ENCODE data around the gene CCDC146.

CCDC146 gene

GRCh38 chr7:77253151-77253550, 130.7 kb downstream of the CCDC146 start:
- no peaks in the 10 kb centered on the region for H4K20me1 ChIP-seq (ENCODE audit: low read depth, low read length)
- no peaks in the 10 kb centered on the region for H3K9me3 ChIP-seq (ENCODE audit: insufficient read depth, low read length)
- H3K9me2 ChIP-seq (replicated peaks; ENCODE audit: insufficient read depth, low read length): no peaks in the 10 kb centered on the region
- H3K36me3 ChIP-seq (ENCODE audit: low read length): no peaks in the 10 kb centered on the region
- no peak overlapping the region for H3K4me2 ChIP-seq (ENCODE audit: low read depth, low read length, poor library complexity, severe bottlenecking)
- no peak overlapping the region for H3K9ac ChIP-seq (ENCODE audit: low read length)
- no peaks in the 10 kb centered on the region for H3K27me3 ChIP-seq (ENCODE audit: low read length)
- H3K4me3 ChIP-seq (ENCODE audit: insufficient read depth, low read length, poor library complexity, severe bottlenecking): no peak overlapping the region
- no peak for TF ChIP-seq EZH2phosphoT487 (conservative IDR thresholded peaks at IDR 0.05; ENCODE audit: low read length)
- no peak for TF ChIP-seq CTCF (IDR thresholded peaks at IDR 0.05; ENCODE audit: insufficient read depth, low read length, poor library complexity, severe bottlenecking)
- no peak overlapping the region for H3K27ac ChIP-seq (ENCODE audit: low read depth, low read length)
- H3F3A ChIP-seq (ENCODE audit: insufficient read depth): no peaks in the 10 kb centered on the region
- H2AFZ ChIP-seq (ENCODE audit: low read depth, low read length, severe bottlenecking): no peak overlapping the region
- no peaks in the 10 kb centered on the region for H3K79me2 ChIP-seq (ENCODE audit: insufficient read depth, low read length)

- Histone ChIP-seq H3K9ac (ENCODE audit: low read length) (no peak overlapping the region), H3K27ac (ENCODE audit: low read depth, low read length) (no peak overlapping the region), H2AFZ (ENCODE audit: low read depth, low read length, severe bottlenecking) (no peak overlapping the region), H3K27me3 (ENCODE audit: low read length) (no peaks in the 10 kb centered on the region), H3K9me2 (replicated peaks; ENCODE audit: insufficient read depth, low read length) (no peaks in the 10 kb centered on the region), H3K4me2 (ENCODE audit: low read depth, low read length, poor library complexity, severe bottlenecking) (no peak overlapping the region), H3K4me3 (ENCODE audit: insufficient read depth, low read length, poor library complexity, severe bottlenecking) (no peak overlapping the region), H4K20me1 (ENCODE audit: low read depth, low read length) (no peaks in the 10 kb centered on the region), H3K36me3 (ENCODE audit: low read length) (no peaks in the 10 kb centered on the region), H3F3A (ENCODE audit: insufficient read depth) (no peaks in the 10 kb centered on the region), H3K9me3 (ENCODE audit: insufficient read depth, low read length) (no peaks in the 10 kb centered on the region), H3K79me2 (ENCODE audit: insufficient read depth, low read length) (no peaks in the 10 kb centered on the region)
- TF ChIP-seq CTCF (IDR thresholded peaks at IDR 0.05; ENCODE audit: insufficient read depth, low read length, poor library complexity, severe bottlenecking) (no peak), EZH2phosphoT487 (conservative IDR thresholded peaks at IDR 0.05; ENCODE audit: low read length) (no peak)
Measured at GRCh38 chr7:77254429-77254828, 132.0 kb downstream of the CCDC146 start.

- Histone ChIP-seq H3K9me2 (replicated peaks; ENCODE audit: insufficient read depth, low read length) (no peaks in the 10 kb centered on the region), H3K79me2 (ENCODE audit: insufficient read depth, low read length) (no peaks in the 10 kb centered on the region), H3F3A (ENCODE audit: insufficient read depth) (no peaks in the 10 kb centered on the region), H3K27me3 (ENCODE audit: low read length) (no peaks in the 10 kb centered on the region), H3K9me3 (ENCODE audit: insufficient read depth, low read length) (no peaks in the 10 kb centered on the region), H3K4me2 (ENCODE audit: low read depth, low read length, poor library complexity, severe bottlenecking) (no peak overlapping the region), H3K36me3 (ENCODE audit: low read length) (no peaks in the 10 kb centered on the region), H3K4me3 (ENCODE audit: insufficient read depth, low read length, poor library complexity, severe bottlenecking) (no peak overlapping the region), H3K9ac (ENCODE audit: low read length) (no peak overlapping the region), H2AFZ (ENCODE audit: low read depth, low read length, severe bottlenecking) (no peak overlapping the region), H4K20me1 (ENCODE audit: low read depth, low read length) (no peaks in the 10 kb centered on the region), H3K27ac (ENCODE audit: low read depth, low read length) (no peak overlapping the region)
- TF ChIP-seq EZH2phosphoT487 (conservative IDR thresholded peaks at IDR 0.05; ENCODE audit: low read length): no peak
- TF ChIP-seq CTCF (IDR thresholded peaks at IDR 0.05; ENCODE audit: insufficient read depth, low read length, poor library complexity, severe bottlenecking): no peak
Measured at GRCh38 chr7:77254915-77255314, 132.5 kb downstream of the CCDC146 start.
